ENCODE results near the gene CIP2A.

- no peak for TF ChIP-seq JUN (IDR thresholded peaks at IDR 0.05; ENCODE audit: low read depth, low read length)
- no peak for TF ChIP-seq USF2 (IDR thresholded peaks at IDR 0.05; ENCODE audit: low read length)
- TF ChIP-seq POLR2A (IDR thresholded peaks at IDR 0.05; ENCODE audit: control extremely low read depth in 1 of 2, low read depth in 2 of 2, low read length in 2 of 2): no peak
- no peak for TF ChIP-seq POLR2AphosphoS5 (IDR thresholded peaks at IDR 0.05; ENCODE audit: low read depth, low read length)
- no peak for TF ChIP-seq SAP30 (IDR thresholded peaks at IDR 0.05; ENCODE audit: insufficient read depth, insufficient replicate concordance, low read length)
- TF ChIP-seq EZH2 (IDR thresholded peaks at IDR 0.05; ENCODE audit: low read depth, low read length, severe bottlenecking): no peak
- no peak for TF ChIP-seq CTCF (IDR thresholded peaks at IDR 0.05; ENCODE audit: control extremely low read depth in 1 of 3, insufficient read depth in 1 of 3, low read depth in 1 of 3, low read length in 3 of 3)
- no peak for TF ChIP-seq CEBPB (IDR thresholded peaks at IDR 0.05; ENCODE audit: low read depth, low read length)
- no peak for TF ChIP-seq SRF (IDR thresholded peaks at IDR 0.05; ENCODE audit: low read depth, low read length)
- no peak for TF ChIP-seq JUND (IDR thresholded peaks at IDR 0.05; ENCODE audit: low read length)
- no peak for TF ChIP-seq BRCA1 (IDR thresholded peaks at IDR 0.05; ENCODE audit: low read depth, low read length)
Measured at GRCh38 chr3:108562565-108562964, 26.7 kb downstream of the CIP2A start.
